Stimulated activated CD4-positive, alpha-beta T cell treated with anti-CD3 and anti-CD28 coated beads, Interleukin-1b, Interleukin-23, amount 100 ng/mL, for 4 hours (primary cell): ENCODE results near the gene AMN.

Source experiments
- DNase-seq, 2 donors: peaks; one replicate each; pipeline ENCODE4 v3.0.0-alpha.2; 2020; ENCODE audit warnings: low read depth in 2 of 2

AMN gene

DNA sequence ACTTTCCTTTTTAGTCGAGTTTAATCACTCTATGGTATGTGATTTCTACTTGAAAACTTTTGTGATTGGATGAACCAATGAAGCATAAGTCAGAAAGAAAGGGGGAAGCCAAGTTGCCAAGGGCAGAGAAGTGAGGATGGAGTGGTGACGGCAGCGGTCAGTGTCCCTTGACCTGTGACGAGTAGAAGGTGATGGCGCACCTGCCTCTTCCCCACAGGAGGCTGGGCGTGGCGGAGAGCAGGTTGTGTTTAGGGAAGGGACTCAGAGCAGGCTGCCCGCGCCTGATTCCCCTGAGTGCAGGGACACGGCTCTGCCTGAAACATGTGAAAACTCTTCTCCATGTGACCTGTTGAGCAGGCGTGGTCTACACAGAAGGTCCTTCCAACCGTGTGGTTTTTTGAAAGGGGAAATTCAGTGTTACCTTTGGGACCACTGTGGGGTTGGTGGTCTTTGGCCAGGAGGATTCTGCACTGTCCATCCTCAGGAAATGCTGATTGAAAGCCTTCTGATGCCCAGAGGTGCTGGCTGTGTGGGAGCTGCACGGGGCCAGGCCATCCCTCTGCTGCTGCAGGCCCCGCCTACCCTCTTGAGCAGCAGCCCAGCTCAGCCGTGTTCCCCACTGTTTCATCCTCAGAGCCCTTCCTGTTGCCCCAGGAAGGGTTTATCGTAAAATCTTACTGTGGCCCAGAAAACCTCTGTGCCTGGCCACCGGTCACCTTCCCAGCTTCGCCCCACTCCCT, 23.5 kb upstream of the AMN start:
- DNase-seq = no peak

DNA sequence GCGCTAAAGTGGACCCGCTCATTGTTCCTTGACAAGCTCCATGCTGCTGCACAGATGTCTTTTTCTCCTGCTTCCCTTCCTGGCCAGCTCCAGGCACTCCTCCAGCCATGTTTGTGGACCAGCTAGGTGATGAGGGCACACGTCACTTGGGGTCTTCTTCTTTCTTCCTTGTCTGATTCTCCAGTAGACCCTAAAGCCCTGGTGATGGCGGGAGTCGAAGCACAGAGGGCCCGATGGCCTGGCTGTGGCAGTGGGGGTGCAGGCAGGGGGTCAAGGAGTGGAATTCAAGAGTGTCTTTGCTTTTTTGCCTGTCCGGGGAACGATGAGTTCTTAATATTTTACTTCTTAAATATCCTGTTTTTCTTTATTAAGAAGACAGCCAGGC, 23.0 kb upstream of the AMN start:
- DNase-seq = no peak

DNA sequence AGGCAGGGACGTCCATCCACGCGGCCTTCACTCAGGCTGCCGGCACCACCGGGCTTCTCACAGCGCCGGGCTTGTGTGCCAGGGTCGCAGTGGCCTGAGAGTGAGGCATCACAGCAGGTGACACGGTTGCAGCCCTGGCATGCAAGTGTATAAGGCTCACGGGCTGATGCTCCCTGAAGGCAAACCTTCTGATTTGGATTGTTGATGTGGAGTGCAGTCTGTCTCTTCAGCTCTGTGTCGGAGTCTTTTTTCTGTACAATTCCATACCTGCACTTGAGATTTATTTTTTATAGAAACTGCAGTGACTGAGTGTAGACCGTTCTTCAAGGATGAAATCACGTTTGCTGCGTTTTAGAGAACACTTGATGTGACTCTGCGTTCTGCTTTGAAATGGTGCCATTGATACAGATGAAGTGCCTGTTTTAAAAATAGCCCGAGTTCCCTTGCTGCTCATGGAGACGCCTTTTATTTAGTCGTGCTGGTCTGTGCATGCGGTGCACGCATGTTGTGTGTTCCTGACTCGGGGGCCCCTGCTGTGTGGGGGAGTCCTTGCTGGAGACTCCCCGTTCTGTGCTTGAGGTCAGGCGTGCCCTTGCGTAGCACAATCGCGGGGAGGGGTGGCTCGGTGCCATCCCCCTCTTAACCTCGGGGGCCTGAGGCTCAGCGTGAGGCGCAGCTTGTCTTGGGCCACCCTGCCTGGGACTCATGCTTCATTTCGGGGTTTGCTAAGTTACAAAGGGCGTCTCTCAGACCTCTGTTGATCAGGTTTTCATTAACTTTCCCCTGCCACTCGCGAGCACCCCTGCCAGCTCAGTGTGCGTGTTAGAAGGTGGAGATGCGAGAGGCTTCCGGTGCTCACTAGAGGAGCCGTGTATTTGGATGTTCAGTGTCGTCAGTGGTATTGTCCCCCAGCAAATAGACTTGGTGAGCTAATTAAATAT, 21.6 kb upstream of the AMN start:
- no peak for DNase-seq

DNA sequence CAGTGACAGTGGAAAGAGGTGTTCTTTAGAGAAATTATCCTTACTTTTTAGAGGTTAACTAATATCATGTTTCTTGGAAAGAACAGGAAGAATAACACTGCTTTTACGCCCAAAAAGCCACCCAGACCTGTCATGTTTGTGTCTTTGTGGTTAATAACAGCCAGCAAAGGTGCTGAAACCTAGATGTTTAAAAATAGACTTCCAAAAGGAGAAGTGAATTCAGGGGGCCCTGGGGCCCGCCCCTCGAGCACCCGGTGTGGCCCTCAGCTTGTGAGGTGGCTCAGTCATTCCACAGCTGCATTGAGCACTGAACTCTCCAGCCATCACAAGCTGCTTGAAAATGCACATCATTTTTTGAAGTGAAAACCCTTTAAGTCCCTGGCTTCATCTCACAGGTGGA, 20.8 kb upstream of the AMN start:
- DNase-seq = no peak

DNA sequence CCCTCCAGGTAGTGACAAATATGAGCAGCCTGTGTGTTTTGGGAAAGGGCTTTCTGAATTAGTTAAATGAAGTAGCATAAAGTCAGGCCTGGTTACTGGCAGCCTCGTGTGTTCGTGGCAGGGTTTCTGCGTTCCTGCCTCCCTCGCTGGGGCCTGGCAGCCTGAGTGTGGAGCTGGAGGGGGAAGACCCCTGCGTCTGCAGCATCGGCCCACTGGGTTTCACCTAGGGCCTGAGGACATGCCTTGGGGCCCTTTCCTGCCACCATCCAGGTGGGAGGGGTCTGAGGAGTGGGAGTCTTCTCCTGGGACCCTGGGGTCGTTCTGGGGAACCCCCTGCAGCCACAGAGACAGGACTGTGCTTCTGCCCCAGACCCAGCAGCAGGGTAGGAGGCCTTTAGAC, 20.4 kb upstream of the AMN start:
- DNase-seq = no peak

DNA sequence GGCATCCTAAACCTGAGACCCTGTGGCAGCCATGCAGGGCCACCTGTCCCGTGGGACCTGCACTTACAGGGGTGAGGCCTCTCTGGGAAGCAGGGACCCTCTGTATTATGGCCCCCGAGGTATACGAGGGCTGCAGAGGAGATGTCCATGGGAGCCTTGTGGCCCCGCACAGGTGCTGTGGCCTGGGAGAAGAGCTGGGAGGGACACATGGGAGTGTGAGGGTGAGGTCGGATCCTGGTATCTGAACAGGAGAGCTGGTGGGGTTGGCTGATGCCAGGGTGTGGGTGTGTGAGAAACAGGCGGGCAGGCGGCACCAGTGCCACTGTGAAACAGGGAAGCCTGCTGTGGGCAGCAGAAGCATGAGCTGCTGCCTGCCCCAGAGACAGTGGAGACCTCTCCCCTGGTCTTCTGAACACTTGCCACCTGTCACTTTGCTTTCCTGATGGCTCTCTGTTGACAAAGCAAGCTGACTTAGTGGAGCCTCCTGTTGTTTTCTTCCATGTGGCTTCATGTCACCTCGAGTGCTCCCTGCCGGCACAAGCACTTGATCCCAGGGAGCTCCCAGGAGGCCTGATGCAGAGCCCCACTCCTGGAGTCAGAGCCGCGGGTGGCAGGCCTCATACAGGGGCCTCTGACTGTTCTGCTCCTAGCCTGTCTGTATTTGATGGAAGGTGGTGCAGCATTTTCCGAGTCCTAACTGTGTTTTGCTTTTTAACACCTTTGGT, 19.8 kb upstream of the AMN start:
- no peak for DNase-seq

DNA sequence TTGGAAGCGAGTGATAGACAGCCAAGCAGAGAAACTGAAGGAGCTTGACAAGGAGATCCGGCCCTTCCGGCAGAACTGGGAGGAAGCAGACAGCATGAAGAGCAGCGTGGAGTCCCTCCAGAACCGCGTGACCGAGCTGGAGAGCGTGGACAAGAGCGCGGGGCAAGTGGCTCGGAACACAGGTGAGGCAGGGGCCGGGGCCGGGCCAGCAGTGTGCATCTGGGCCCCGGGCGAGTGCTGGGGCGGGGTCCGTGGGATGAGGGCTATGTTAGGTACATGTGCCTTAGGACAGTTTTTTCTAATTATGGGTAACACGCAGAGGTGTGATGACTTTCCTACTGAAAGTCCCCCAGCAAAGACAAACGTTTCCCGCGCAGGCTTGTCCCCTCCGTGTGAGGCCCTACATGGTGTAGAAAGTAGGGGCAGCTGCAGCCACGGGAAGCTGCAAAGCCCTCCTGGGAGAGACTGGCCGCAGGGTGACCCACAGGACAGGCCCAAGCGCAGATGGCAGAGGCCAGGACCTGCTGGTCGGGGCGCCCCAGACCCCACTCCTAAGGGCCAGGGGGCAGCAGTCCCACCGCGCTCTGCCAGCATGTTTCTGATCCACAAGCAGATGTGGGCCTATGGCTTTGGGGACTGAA, 19.1 kb upstream of the AMN start:
- DNase-seq = no peak

DNA sequence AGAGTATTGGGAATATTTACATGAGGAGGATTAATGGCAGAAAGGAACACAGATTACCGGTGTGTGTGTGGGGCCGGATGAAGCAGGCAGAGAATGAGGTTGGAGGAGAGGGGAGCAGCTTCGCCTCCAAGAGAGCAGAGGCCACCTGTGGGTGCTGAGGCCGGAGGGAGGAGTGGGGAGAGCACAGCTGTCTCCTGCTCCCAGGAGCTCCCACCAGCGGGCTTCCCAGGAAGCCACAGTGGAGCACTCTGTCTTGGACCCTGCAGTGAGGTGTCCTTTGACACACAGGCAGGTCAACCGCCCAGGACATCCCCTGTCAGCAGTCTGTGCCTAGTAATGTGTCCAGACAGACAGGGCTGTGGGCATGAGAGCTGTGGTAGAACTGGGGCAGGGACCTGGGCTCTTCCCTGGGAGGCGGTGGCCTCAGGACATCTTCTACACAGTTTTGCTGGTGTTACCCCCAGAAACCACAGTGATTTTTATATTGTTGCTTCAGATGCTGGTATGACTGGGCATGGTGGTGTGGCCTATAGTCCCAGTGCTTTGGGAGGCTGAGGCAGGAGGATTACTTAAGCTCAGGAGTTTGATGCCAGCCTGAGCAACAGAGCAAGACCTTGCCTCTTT, 18.5 kb upstream of the AMN start:
- no peak for DNase-seq

DNA sequence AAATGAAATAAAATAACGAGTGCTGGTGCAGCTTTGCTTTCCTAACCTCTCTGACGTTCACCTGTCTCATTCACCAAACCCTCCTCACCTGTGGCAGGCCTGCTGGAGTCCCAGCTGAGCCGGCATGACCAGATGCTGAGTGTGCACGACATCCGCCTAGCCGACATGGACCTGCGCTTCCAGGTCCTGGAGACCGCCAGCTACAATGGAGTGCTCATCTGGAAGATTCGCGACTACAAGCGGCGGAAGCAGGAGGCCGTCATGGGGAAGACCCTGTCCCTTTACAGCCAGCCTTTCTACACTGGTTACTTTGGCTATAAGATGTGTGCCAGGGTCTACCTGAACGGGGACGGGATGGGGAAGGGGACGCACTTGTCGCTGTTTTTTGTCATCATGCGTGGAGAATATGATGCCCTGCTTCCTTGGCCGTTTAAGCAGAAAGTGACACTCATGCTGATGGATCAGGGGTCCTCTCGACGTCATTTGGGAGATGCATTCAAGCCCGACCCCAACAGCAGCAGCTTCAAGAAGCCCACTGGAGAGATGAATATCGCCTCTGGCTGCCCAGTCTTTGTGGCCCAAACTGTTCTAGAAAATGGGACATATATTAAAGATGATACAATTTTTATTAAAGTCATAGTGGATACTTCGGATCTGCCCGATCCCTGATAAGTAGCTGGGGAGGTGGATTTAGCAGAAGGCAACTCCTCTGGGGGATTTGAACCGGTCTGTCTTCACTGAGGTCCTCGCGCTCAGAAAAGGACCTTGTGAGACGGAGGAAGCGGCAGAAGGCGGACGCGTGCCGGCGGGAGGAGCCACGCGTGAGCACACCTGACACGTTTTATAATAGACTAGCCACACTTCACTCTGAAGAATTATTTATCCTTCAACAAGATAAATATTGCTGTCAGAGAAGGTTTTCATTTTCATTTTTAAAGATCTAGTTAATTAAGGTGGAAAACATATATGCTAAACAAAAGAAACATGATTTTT, 17.1 kb upstream of the AMN start:
- DNase-seq = no peak

DNA sequence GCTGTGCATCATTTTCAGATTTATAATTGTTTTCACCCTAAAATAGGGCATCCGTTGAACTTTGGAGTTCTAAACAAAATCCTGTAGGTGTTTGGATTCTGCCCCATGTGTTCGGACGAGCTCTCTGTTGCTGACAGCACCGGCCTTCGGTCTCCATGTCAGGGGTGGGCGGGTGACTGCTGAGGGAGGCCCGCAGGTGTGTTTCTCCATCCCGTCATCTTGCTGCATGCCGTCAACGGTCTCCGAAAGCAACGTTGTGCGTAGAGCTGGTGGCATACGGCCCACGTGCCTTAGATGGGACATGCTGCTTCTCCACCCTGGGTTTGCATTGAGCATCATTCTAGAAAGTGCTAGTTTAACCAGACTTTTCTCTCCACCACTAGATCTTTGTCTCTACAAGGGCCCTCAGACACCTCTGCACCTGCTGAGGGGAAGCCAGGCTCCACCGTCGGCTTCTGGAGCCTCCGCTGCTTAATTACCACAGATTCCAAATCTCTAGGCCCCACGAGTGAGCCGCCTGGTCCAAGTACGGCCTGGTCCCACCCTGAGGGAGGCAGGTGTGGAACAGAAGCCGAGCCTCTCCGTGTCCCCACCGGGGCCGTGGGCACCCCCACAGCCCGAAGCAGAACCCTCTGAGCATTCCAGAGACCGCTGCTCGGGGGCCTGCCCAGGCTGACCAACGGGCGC, 15.7 kb upstream of the AMN start:
- DNase-seq = no peak

DNA sequence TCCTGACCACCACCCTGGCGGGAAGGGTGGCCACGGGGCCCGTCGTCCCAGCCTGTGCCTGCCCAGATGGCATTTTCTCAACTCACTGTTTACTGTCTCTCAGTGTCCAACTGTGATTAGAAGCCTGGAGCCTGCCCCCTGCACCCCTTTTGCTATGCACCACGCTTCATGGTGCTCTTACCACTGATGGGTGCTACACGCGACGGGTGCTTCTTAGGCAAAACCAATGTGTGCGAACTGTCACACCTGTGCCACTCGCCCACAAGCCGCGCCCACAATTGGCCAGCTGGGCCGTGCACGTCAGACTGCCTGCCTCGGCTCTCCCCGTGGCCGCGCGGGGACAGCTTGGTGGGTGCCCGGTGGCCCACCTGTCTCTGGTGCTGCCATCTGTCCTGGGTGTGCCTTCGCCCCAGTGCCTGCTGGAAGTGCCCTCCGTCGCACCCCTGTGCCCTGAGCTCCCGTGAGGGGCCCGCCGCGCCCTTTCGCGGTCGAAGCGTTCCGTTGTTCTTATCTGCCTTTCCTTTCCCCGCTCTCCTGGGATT, 15.1 kb upstream of the AMN start:
- DNase-seq = no peak

DNA sequence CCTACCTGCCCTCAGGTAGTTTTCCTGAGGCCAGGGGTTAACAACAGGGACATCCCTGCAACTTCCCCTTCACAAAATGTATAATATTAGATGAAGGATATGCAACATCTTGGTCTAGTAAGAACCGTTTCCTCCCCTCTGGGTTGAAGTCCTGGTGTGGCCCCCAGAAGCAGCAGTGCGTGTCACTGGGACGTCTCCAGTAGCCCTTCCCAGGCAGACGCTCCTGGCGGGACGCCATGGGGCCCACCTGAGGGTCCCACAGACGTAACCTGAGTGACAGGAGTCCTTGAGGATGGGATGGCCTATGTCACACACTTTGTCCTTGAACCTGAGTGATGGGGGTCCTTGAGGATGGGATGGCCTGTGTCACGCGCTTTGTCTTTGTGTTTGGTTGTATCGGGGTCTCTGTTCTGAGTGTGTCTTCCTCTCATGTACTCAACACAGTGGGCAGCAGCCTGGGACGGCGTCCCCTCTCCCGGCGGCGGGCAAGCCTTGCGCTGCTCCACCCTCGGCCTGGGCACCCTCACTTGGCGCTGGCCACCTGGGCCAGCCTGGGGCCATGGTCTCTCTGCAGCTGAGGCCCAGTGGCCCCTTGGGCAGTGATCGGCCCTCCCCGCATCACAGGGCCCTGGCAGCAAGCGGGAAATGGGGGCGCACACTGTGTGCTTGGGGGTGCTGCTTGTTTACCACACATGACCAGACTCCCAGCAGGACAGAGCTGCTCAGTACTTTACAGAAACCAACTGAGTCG, 14.3 kb upstream of the AMN start:
- no peak for DNase-seq

DNA sequence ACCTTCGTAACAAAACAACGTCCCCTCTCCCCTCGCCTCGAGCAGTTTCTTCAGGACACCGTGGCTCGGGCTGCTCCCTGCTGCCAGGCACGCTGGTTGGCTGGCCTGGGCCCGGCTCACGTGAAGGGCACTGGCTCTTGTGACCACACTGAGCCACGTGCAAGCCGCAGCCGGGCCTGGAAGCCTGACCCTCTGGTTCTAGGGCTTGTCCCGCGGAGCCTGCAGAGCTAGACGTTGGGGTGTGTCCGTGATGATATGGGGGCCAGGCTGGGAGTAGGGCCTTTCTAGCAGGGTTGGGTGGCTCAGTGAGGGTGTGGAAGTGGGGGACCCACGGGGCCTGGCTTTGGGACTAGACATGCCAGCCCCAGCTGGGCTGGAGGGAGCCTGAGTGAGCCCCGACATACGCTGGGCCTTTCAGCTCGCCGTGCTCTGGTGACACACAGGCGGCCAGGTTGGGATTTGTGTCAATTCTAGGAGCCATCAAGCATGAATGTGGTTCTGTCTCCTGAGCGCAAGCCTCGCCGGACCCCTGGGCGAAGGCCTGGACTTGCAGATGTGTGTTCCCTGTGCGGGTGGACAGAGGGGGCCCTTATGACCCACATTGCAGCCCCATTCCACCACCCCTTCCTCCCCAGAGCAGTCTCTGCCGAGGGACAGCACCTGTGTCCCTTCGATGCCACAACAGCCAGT, 13.6 kb upstream of the AMN start:
- no peak for DNase-seq

DNA sequence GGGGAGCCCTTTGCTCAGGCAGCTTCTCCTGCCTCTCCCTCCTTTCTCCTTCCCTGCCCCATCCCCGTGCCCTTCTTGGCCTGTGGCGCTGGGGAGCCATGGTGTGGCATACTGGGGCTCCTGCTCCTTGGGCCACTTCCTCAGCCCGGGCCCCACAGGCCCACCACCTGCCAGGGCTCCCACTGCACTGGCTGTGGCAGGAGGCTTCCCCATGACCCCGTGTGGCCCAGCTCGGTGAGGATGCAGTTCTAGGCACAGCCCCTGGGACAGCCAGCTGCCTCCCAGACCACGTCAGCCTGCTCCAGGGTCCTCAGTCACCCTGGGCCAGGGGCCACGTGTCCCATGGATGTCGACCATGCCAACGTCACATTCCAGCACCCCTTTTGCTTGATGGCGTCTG, 13.0 kb upstream of the AMN start:
- no peak for DNase-seq

DNA sequence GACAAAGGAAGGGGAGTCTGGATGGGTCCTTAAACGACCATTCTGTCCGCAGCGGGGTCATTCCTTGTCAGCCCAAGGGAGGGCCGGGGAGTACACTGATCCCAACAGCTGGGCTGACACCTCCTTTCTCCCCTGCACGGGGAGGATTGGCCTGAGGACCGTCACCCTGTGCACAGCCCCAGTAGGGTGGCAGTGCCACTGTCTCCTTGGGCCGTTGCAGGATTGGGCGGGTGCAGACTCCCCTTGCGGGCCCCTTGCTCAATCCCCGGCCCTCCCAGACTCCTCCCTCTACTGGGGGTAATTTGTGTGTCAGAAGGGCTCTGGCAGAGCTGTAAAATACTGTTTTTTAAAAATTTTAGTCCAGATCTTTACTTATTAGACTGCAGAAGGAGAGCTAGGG, 12.6 kb upstream of the AMN start:
- no peak for DNase-seq

DNA sequence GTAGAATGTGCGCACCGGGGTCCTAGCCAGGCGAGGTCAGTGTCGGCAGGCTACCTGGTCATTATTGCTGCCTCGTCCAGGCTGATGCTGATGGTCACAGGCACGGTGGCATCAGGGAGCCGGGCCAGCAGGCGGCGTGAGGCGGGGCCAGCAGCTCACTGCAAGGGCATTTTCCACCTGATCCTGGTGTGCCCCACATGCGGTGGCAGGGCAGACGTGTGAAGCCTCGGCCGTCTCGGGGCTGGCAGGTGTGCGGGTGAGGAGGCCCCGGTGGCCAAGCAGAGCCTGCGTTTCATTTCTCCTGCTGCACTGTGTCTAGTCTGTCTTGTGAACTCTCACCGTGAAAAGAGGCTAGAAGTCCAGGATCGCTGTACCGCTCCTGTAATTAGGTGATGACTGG, 12.0 kb upstream of the AMN start:
- no peak for DNase-seq

DNA sequence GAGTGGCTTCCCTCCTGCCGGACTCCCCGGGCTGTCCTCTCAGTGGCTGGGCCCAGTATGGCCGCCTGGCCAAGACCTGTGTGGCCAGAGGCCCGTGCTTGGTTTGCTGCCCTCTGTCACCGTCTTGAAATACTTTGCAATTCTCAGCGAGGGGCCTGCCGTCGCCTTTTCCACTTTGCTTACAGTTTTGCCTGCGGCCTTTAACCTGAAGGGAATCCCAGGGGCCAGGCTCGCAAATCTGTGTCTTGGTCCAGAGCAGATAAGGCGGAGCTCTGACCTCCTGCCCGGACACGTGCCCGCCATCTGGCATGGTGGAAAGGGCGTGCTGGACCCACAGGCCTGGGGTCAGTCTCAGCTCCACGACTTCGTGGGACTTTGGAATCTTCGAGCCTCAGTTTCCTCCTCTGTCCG, 10.9 kb upstream of the AMN start:
- no peak for DNase-seq
